ENCODE measurements around the gene MFN2.

Gene MFN2

GRCh38 chr1:11990303-11991032 is 10.2 kb downstream of the MFN2 start:
- Histone ChIP-seq H3K4me1 (ENCODE audit: insufficient read depth, poor library complexity, severe bottlenecking) (no peaks in the 10 kb centered on the region), H3K4me3 (ENCODE audit: severe bottlenecking) (no peak overlapping the region), H3K36me3 (ENCODE audit: low read depth) (peaks cover 89% of the 10 kb centered on the region), H3K27ac (ENCODE audit: poor library complexity, severe bottlenecking) (no peak overlapping the region), H3K27me3 (ENCODE audit: insufficient read depth, poor library complexity, severe bottlenecking) (no peaks in the 10 kb centered on the region), H3K9me3 (ENCODE audit: severe bottlenecking) (no peaks in the 10 kb centered on the region)
- DNase-seq (ENCODE audit: low spot score), result no peak
- TF ChIP-seq CTCF (IDR thresholded peaks at IDR 0.05; ENCODE audit: poor library complexity, severe bottlenecking), result no peak
- ATAC-seq (ENCODE audit: low read depth), result peak; percentile 58; the same call in 2 of the 3 replicates

- ATAC-seq (ENCODE audit: low read depth), result no peak
- no peaks in the 10 kb centered on the region for H3K9me3 ChIP-seq (ENCODE audit: severe bottlenecking)
- H3K27me3 ChIP-seq (ENCODE audit: insufficient read depth, poor library complexity, severe bottlenecking), result no peaks in the 10 kb centered on the region
- no peaks in the 10 kb centered on the region for H3K4me1 ChIP-seq (ENCODE audit: insufficient read depth, poor library complexity, severe bottlenecking)
- no peak overlapping the region for H3K4me3 ChIP-seq (ENCODE audit: severe bottlenecking)
- no peak for DNase-seq (ENCODE audit: low spot score)
- TF ChIP-seq CTCF (IDR thresholded peaks at IDR 0.05; ENCODE audit: poor library complexity, severe bottlenecking), result no peak
- peaks cover 87% of the 10 kb centered on the region for H3K36me3 ChIP-seq (ENCODE audit: low read depth)
- no peak overlapping the region for H3K27ac ChIP-seq (ENCODE audit: poor library complexity, severe bottlenecking)
Measured at GRCh38 chr1:11991969-11992676, 11.9 kb downstream of the MFN2 start.

- TF ChIP-seq CTCF (IDR thresholded peaks at IDR 0.05; ENCODE audit: poor library complexity, severe bottlenecking), result no peak
- H3K27ac ChIP-seq (ENCODE audit: poor library complexity, severe bottlenecking), result no peak overlapping the region
- DNase-seq (ENCODE audit: low spot score), result no peak
- peaks cover 95% of the 10 kb centered on the region for H3K36me3 ChIP-seq (ENCODE audit: low read depth)
- no peak for ATAC-seq (ENCODE audit: low read depth)
- no peaks in the 10 kb centered on the region for H3K9me3 ChIP-seq (ENCODE audit: severe bottlenecking)
- H3K4me1 ChIP-seq (ENCODE audit: insufficient read depth, poor library complexity, severe bottlenecking), result no peaks in the 10 kb centered on the region
- H3K27me3 ChIP-seq (ENCODE audit: insufficient read depth, poor library complexity, severe bottlenecking), result no peaks in the 10 kb centered on the region
- H3K4me3 ChIP-seq (ENCODE audit: severe bottlenecking), result no peak overlapping the region
Measured at GRCh38 chr1:11997081-11997850, 17.0 kb downstream of the MFN2 start.

GRCh38 chr1:11998636-11999035 is 18.4 kb downstream of the MFN2 start:
- Histone ChIP-seq H3K27me3 (ENCODE audit: insufficient read depth, poor library complexity, severe bottlenecking) (no peaks in the 10 kb centered on the region), H3K27ac (ENCODE audit: poor library complexity, severe bottlenecking) (no peak overlapping the region), H3K4me3 (ENCODE audit: severe bottlenecking) (no peak overlapping the region), H3K4me1 (ENCODE audit: insufficient read depth, poor library complexity, severe bottlenecking) (no peaks in the 10 kb centered on the region), H3K36me3 (ENCODE audit: low read depth) (peaks cover 95% of the 10 kb centered on the region), H3K9me3 (ENCODE audit: severe bottlenecking) (no peaks in the 10 kb centered on the region)
- no peak for TF ChIP-seq CTCF (IDR thresholded peaks at IDR 0.05; ENCODE audit: poor library complexity, severe bottlenecking)
- ATAC-seq (ENCODE audit: low read depth) (no peak), DNase-seq (ENCODE audit: low spot score) (no peak)

Data from RWPE2 (cell line).